ELR (cell line): ENCODE measurements around the gene PROCA1.

Source experiments
- DNase-seq: peaks from one replicate; pipeline ENCODE4 v3.0.0-alpha.2; 2015; ENCODE audit warnings: low read depth

The PROCA1 gene

DNA sequence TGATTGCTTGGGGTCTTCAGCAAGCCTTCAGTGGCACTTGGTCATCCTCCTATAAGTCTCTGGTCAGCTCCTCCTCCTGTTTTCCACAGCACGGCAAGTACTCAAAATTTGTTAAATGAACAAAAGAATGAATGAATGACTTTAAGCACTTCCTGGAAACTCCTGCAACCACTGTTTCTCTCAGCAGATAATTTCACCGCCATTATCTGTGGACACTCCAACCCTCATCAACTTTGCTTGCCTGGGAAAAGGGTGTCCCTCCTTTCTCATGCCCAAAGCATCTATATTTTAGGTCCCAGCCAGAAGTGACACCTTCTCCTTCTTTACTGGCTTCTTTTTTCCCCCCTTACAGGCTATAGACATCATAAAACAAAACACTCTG lies 4.4 kb downstream of the PROCA1 start:
- no peak for DNase-seq

DNA sequence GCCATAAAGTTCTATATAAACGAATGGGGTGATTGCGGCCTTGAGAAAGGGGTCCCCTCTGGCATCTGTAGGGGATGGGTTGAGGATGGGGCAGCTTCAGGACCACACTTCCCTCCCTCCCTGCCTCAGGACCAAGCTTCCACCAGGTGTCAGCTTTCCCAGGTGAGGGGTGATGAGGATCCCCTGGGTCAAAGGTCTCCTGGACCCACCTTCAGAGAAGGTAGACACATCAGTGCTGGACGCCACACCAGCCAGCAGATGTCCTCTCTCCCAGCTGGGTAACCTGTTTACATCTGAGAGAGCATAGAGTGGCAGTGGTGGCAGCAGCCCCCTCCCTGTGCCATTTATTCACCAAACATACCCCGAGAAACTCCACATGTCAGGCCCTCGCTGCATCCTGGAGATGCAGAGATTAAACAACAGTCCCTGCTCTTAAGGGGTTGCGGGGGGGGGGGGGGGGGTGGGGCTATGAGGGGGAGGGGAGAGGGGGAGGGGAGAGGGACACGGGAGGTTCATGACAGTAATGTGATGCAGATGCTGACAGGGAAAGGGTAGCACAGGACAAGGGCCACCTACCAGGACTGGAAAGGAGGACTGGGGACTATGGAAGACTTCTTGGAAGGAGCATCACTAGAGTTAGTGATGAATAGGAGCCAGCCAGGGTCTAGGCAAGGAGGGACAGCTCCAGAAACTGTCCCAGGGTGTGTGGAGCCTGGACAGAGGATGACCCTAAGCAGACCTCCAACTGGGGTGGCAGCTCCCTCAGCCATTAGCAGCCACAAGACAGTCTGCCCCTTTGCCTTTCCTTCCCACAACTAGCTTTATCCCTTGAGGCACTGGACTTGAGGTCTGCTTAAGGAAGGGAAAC lies 5.0 kb downstream of the PROCA1 start:
- no peak for DNase-seq

DNA sequence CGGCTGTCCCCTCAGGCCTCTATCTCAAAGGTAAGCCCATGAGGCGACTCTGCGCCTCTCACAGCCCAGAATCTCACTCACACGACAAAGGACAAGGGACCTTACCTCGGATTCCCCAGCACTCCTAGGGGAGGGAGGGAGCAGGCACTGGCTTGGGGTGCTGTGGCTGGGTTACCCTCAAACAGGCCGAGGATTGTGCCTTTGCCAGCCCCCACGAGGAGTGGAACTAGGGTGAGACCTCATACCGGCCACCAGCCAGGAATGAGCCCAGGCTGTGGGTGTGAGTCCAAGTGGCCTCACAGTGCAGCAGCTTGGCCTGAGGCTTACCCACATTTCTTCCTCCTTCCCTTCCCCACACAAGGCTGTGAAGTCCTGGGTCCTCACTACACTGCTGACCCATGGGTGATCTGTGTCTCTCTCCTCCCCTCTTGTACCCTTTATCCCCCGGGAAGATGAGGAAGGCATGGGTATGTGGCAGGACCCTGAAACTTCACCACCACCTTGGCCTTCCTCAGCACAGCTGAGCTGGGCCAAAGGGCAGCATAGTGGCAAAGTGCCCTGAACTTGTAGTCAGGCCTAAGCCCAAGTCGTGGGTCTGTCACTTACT lies 5.9 kb downstream of the PROCA1 start:
- DNase-seq: no peak

DNA sequence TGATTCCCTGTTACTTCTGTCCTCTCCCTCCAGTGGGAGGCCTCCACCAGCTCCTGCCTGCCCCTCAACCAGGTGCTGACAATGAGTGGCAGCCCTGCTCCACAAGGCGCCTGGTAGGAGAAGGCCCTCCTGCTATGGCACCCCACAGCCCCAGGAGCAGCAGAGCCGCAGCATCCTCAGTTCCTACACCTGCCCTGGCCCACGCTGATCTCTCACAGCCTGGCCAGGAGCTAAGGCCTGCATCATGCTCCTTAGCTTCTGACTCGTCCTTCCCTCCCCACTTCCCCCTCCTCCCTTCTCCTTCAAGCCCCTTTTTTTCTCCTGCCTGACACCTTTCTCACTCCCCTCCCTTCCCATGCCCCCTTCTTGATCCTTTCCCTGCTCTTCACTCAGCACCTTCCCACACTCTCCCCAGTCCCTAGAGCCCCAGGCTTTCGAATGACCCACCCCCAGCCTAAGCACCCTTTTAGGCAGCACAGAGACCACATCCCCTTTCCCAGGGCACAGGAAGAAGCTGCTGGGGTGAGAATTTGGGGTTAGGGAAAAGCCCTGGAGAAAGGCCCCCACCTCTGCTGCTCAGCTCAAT lies 6.5 kb downstream of the PROCA1 start:
- DNase-seq: no peak

DNA sequence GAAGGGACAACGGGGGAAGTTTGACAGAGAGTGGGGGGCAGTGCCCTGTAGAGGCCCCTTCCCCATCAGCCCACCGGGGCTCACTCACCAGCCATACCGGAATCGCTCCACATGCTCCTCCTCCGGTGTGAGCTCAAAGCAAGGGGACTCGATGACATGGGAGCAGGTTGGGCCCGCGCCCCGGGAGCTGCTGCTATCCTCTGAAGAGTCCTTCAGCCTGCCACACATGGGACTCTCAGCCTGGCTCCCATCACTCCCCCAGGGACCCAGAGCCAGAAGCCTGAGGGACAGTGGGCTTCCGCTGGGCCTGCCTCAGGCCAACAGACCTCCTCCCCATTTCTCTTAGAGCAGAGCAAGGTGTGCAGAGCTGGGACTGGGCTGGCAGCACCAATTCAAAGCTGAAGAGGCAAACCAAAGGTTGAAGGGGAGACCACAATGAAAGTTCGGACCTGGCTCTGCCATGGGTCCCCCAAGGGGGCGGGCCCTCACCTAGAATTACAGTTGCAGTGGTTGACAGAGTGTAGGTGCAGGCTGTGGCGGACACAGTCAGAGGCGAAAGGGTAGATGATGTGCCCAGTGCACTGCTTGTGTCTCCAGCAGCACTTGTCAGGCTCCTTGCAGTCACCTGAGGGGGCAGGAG lies 7.3 kb downstream of the PROCA1 start:
- no peak for DNase-seq

DNA sequence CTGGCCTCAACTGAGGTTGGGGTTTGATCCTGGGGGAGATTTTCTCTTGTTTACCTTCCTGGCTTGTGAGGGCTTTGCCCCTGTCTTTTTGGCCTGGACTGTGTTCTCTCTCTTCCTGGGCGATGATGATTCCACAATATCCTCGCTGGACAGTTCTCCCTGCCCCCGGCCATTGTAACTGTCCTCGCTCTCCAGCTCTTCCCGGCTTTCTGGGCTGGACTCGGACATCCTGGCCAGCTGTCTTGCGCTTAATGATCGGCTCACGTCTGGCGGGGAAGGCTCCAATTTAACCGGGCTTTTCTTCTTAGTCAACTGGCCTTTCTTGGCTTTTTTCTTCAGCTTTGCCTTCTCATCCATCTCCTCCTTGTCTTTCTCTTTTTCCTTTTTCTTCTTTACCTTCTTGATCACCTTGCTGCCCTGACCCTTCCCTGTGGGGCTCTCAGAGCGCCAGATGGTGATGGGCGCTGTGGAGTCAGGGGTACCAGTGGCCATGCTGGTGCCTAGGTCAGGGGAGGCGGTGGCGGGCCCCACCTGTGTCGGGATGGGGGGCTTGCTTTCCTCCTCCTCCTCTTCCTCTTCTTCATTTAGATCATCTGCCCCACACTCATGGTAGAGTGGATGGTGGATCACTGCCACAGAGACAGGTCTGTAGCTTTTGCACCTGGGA lies 8.0 kb downstream of the PROCA1 start:
- DNase-seq: no peak

DNA sequence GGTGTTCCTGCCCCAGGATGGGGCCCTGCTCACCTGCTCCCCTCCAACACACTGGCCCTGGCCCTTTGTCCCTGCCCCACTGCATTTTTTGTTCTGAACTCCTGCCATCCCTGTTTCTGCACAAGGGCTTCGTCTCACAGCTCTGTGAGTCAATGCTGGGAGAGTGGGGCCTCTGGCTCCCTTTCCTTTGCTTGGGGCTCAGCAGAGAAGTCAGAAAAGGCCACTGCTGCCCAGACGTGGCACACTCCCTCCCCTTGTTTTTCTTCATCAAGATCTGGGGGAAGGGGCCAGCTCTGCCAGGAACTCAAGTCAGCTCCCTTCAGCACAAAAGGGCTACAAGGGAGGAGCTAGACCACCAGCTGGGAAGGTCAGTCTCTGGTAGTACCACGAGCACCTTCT lies 8.9 kb downstream of the PROCA1 start:
- no peak for DNase-seq

DNA sequence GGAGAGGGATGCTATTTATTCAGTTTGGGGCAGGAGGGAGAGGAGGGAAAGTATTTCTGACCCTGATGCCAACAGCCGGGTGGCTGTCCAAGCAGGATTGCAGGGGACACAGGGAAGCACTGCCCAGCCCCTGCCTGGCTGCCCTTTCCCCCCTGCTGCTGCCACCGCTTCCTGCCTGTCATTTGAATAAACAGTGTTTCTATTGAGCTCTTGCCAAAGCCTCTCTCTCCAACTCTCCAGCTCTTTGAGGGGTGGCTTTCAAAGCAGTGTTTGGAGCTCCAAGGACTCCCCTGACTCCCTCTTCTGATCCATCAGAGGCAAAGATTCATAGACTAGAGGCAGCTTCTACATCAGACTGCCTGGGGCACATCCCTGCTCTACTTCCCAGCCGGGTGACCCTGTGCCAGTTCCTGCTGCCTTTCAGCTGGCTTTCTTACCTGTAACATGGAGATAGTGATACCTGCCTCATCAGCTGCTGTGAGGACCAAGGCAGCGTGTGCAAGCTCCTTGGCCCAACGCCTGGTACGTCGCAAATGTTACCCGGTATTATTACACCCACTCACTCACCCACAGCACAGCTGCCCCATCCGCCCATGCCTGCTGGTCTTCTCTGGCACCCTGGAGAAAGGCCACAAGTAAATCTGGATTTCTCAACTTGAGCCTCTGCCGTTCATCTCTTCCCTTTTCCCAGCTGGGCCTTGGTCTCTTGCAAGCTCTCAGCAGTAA lies 9.5 kb downstream of the PROCA1 start:
- DNase-seq: no peak

DNA sequence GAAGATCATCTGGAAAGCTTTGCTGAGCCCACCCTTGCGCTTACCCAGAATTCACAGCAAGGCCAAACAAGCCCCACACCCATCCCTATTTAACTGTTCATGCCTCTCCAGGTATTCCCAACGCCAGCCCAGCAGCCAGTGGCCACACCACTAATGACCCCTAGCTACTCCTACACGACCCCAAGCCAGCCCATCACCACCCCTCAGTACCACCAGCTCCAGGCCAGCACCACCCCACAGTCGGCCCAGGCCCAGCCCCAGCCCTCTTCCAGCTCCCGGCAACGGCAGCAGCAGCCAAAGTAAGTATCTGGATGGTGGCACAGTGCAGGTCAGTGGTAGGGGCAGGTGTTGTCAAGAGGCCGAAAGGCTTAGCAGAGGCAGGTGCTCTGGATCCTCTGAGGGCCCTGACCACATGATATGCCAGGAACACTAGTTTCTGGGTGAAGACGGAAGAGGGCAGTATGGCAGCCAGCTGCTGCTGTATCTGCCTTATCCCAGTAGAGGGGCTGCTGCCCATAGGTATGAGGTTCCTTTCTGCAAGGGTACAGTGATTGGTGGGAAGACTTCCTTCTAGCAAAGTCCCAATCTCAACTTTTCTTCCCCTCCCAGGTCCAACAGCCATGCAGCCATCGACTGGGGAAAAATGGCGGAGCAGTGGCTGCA lies 10.7 kb downstream of the PROCA1 start:
- no peak for DNase-seq

DNA sequence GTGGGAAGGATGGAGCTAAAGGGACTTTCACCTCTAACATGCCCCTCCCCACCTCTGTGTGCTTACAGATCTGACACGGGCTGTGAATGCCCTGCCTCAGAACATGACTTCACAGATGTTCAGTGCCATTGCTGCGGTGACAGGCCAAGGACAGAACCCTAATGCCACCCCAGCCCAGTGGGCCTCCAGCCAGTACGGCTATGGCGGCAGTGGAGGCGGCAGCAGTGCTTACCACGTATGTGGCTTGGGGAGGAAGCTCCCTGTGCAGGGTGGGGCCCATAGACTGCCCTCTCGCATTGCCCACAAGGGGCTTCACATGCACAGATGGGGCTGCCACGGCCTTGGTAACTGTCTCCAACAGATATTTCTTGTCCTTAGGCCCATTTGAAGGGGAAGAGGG lies 11.4 kb downstream of the PROCA1 start:
- DNase-seq: no peak

DNA sequence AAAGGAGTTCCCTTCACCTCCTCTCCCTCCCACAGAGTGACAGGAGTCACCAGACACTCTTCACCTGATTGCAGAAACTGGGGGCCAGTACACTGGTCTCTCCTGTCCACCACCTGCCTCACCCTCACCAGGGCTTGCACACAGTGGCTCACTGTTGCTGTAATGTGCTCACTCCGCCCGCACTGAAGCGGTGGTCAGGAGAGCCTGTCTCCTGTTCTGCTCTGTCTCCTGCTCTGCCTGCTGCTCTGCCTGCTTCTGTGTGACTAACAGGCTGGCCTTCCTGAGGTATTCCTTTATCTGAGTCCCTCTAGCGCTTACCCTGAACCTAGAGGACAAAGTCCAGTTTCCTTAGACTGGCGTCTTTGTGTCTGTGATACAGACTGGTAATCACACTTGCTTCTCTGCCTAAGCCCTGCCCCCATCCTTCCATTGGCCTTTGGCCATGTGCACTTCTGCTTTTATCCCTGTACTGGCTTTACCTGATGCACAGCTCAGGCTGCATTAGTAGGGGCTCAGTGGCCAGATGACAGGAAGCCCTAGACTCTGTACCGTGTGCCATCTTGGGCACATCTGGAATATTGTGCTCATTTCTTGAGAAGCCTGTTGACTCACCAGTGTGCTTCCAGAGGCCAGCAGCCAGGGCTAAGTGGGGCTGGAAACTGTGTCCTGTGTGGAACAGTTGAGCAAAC lies 13.3 kb downstream of the PROCA1 start:
- DNase-seq: no peak

DNA sequence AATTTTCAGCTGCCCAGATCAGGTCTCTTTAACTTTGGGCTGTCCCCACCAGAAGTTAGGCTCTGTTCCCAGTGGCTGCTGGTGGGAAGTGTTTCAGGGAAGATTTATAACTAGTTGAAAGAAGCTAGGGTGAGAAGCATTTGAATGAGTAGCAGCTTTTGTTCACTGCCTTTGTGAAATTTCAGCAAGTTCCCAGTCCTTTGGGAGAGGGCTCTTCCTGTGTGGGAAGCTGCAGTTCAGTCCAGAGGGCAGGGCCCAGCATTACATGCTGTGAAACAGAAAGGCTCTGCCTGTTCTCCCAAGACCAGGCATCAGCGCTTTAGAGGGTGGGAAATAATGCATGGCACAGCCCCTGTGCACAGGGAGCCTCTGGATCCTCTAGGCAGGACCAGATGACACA lies 17.8 kb downstream of the PROCA1 start:
- DNase-seq: no peak

DNA sequence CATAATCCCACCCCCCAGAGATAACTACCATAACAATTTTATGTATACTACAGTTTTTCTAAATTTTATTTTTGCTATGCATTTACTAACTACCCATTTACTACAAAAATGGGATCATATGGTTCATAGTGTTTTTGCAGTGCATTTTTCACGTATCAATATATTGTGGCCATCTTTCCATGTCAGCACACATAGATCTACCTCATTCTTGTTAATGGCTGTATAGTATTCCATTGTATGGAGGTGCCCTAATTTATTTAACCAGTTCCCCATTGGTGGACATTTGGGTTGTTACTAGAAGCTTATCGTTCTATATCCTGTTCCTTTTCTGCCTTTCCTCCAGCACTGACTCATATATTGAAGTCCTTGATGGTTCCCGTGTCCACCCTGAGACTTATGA lies 22.7 kb downstream of the PROCA1 start:
- no peak for DNase-seq

DNA sequence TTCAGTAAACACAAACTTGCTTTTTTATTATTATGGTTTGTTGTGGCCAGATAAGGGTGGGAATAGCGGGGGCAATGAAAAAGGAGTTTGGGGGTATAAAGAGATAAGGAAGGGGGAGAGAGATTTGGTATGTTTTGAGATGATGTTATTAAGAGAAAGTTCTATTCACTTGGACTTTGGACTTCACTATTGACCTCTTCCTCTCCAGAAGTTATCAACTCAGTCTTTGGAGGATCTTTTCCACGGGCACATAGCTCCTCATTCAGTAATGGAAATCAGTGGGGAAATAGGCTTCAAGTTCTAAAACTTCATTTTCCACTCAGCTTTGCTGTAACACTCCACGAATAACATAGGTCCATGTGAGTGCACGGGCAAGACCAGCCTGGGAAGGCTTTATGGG lies 23.2 kb downstream of the PROCA1 start:
- DNase-seq: no peak

DNA sequence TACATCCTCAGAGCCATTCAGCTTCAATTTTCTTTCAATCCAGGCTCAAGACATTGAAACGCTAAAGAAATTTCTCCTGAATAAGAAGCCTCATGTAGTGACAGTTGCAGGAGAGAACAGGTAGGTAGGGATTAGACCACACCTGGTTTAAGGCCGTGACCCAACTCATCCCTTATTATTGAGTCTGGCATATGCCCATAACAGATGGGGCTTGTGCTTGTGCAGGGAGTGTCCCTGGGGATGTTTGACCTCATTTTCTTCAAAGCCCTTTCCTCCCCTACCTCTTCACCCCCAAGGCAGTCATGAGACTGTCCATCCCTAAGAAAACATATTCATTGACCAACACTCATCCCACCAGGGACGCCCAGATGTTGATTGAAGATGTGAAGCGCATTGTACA lies 25.4 kb downstream of the PROCA1 start:
- no peak for DNase-seq

DNA sequence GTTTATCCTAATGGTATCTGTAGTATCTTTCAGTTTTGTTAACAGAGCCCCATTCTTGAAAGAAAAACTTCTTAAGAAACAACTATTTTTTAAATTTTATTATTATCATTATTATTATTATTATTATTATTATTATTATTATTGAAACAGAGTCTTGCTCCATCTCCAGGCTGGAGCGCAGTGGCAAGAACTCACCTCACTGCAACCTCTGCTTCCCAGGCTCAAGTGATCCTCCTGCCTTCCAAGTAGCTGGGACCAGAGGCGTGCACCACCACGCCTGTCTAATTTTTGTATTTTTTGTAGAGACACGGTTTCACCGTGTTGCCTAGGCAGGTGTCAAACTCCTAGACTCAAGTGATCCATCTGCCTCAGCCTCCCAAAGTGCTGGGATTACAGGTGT lies 26.3 kb downstream of the PROCA1 start:
- no peak for DNase-seq

DNA sequence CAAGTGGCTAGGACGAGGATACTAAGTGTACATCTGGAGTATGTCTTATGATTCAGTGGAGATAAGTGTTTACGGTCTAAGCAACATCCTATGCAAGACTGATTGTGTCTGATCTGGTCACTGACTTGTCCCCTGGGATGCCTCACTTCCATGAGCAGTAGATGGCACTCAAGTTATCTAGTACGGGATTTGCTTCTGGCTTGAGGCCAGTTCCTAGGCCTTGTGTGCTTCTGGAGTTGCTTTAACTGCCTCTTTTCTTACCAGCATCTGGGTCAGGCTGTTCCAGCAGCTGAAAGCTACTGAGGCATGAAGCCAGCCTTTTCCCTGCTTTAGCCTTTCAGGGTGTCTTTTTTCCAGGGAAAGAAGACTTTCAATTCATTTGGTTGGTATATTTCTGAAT lies 26.7 kb downstream of the PROCA1 start:
- peak; percentile 32 for DNase-seq

DNA sequence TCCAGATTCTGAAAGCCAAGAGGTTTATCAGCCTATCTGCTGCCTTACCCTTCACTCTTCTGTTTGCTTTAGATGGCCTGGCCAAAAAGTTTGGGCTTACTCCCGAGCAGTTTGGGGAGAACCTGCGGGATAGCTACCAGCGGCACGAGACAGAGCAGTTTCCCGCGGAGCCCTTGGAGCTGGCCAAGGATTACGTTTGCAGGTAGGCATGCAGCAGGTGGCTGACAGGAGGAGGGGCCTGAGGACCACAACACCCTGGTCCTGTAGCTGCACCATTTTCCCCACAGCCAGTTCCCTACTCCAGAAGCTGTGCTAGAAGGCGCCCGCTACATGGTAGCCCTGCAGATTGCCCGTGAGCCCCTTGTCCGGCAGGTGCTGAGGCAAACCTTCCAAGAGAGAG lies 29.0 kb downstream of the PROCA1 start:
- no peak for DNase-seq

DNA sequence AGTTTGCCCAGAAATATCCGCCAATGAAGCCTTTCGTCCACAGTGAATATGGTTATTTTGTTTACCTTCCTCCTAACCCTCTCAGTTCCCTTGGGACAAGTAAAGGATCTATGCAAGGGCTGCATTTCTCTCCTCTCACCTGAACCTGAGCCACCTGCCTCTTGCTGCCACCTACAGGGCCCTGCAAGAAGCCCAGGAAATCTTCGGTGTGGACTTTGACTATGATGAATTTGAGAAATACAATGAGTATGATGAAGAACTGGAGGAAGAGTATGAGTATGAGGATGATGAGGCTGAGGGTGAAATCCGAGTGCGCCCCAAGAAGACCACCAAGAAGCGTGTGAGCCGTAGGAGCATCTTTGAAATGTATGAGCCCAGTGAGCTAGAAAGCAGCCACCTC lies 35.7 kb downstream of the PROCA1 start:
- DNase-seq: peak; percentile 28

DNA sequence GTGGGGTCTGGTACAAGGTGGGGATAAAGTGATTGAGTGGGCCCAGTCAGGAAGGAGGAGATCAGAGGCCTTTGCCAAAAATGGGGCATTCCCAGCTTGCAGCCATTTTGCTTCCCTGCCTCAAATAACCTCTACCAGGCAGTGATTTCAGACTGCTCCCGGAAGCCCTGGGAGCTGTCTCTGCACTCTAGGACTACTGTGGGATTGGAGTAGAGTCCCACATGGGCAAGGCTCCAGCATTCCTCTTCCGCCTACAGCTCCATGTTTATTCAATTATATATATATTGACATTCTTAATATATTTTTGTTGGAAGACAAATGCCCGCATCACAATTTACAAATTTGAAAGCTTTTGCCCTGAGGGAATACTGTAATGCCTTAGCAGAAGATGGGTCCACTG lies 36.2 kb downstream of the PROCA1 start:
- no peak for DNase-seq

DNA sequence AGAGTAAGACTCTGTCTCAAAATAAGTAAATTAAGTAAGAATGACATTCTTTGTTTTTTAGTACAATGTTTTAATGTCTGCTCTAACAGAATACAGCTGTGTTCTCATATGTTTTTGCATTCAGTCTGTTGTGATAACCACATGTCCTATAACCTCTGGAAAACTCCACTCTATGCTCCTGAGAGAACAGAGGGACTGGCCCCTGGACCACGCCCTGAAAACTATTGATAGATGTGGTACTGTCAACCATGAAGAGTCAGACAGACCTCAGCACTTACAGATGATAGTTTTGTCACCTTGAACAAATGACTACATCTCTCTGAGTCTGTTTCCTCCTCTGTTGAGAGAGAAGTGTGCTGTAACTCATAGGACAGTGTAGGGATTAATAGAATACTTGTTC lies 41.8 kb downstream of the PROCA1 start:
- no peak for DNase-seq
